ENCODE measurements around the gene TSHZ2.

- TF ChIP-seq CEBPB (IDR thresholded peaks at IDR 0.05; ENCODE audit: low read depth, low read length) (no peak), POLR2A (IDR thresholded peaks at IDR 0.05; ENCODE audit: low read depth, low read length) (no peak), CTCF (conservative IDR thresholded peaks at IDR 0.05; ENCODE audit: low read depth, low read length) (no peak), MXI1 (IDR thresholded peaks at IDR 0.05; ENCODE audit: borderline replicate concordance, low read depth, low read length) (no peak), CHD1 (IDR thresholded peaks at IDR 0.05; ENCODE audit: low read depth, low read length) (no peak), MAZ (IDR thresholded peaks at IDR 0.05; ENCODE audit: borderline replicate concordance, low read depth, low read length) (no peak), RFX5 (IDR thresholded peaks at IDR 0.05; ENCODE audit: low read depth, low read length) (no peak), FOS (IDR thresholded peaks at IDR 0.05; ENCODE audit: low read depth, low read length) (no peak), NFE2L2 (IDR thresholded peaks at IDR 0.05; ENCODE audit: low read depth, low read length) (no peak), BHLHE40 (IDR thresholded peaks at IDR 0.05; ENCODE audit: low read depth, low read length) (no peak), SMC3 (IDR thresholded peaks at IDR 0.05; ENCODE audit: low read depth, low read length) (no peak), MAFK (IDR thresholded peaks at IDR 0.05; ENCODE audit: low read depth, low read length) (no peak), RCOR1 (IDR thresholded peaks at IDR 0.05; ENCODE audit: insufficient replicate concordance, low read length) (no peak), USF2 (IDR thresholded peaks at IDR 0.05; ENCODE audit: low read depth, low read length) (no peak)
Measured at GRCh38 chr20:53463101-53463972, 491.2 kb downstream of the TSHZ2 start.

All from IMR-90 (cell line).